K562 (cell line): ENCODE results near the gene HBEGF.

Source experiments
- CTCF ChIP-seq, 3 experiments: IDR thresholded peaks in 2 of 3; conservative IDR thresholded peaks in 1 of 3; 2 replicates each; pipeline ENCODE4 v1.5.1; 2011 to 2012; ENCODE audit warnings: low read length in 3 of 3, mild to moderate bottlenecking in 3 of 3, control low read depth in 2 of 3, improper control_type of control experiment in 1 of 3, inconsistent platforms in 1 of 3, low read depth in 1 of 3, mixed read lengths in 1 of 3, moderate library complexity in 1 of 3; ENCODE audit not compliant: insufficient read depth in 2 of 3
- KDM1A ChIP-seq, 2 experiments: fragments of 450-650 bp; IDR thresholded peaks; 2 replicates each; pipeline ENCODE4 v1.6.1; 2016; ENCODE audit warnings: mild to moderate bottlenecking in 2 of 2
- MAFG ChIP-seq: fragments of 450-650 bp; conservative IDR thresholded peaks from 2 replicates; pipeline ENCODE4 v1.6.1; 2016; ENCODE audit warnings: missing genetic modification characterization, missing compliant biosample characterization
- NONO ChIP-seq, 2 experiments: fragments of 200-400 bp in 1 of 2; fragments of 450-650 bp in 1 of 2; formaldehyde crosslinking in 1 of 2; IDR thresholded peaks; 2 replicates each; pipeline ENCODE4 v1.6.1; 2017; ENCODE audit warnings: low read depth in 2 of 2, mild to moderate bottlenecking in 2 of 2, moderate library complexity in 2 of 2, low read length in 1 of 2
- POLR2AphosphoS5 ChIP-seq: IDR thresholded peaks from 2 replicates; pipeline ENCODE4 v1.6.1; 2011; ENCODE audit warnings: mild to moderate bottlenecking, low read depth, low read length, moderate library complexity; ENCODE audit not compliant: control insufficient read depth, insufficient read depth
- SAFB ChIP-seq: fragments of 200-400 bp; formaldehyde crosslinking; IDR thresholded peaks from 2 replicates; pipeline ENCODE4 v1.6.1; 2017; ENCODE audit warnings: low read depth, low read length, borderline replicate concordance
- SMAD4 ChIP-seq: fragments of 250-450 bp; sonication (Bioruptor Pico); conservative IDR thresholded peaks from 2 replicates; pipeline ENCODE4 v1.8.0; 2021; ENCODE audit warnings: inconsistent platforms, mild to moderate bottlenecking, moderate library complexity
- TEAD2 ChIP-seq: fragments of 450-650 bp; IDR thresholded peaks from 2 replicates; pipeline ENCODE4 v1.6.1; 2016; ENCODE audit warnings: missing genetic modification characterization, control low read depth, missing compliant biosample characterization
- ZBTB11 ChIP-seq, 3 experiments: fragments of 200-800 bp in 1 of 3; fragments of 250-450 bp in 1 of 3; fragments of 450-650 bp in 1 of 3; sonication (Bioruptor Pico) in 1 of 3; sonication (Bioruptor generic) in 1 of 3; formaldehyde crosslinking in 1 of 3; IDR thresholded peaks; 2 replicates each; pipeline versions ENCODE4 v1.6.1 to v1.8.0; 2016 to 2022; ENCODE audit warnings: mild to moderate bottlenecking in 2 of 3, missing genetic modification characterization in 2 of 3, missing compliant biosample characterization in 1 of 3, moderate library complexity in 1 of 3
- ZNF318 ChIP-seq, 2 experiments: fragments of 450-650 bp; IDR thresholded peaks; 2 replicates each; pipeline ENCODE4 v1.6.1; 2016; ENCODE audit warnings: mild to moderate bottlenecking in 2 of 2, borderline replicate concordance in 1 of 2, low read depth in 1 of 2, moderate library complexity in 1 of 2
- ZNF717 ChIP-seq: fragments of 250-450 bp; sonication (Bioruptor Pico); IDR thresholded peaks from 2 replicates; pipeline ENCODE4 v1.5.0; 2021
- ZSCAN32 ChIP-seq: fragments of 450-650 bp; formaldehyde crosslinking; IDR thresholded peaks from 2 replicates; pipeline ENCODE4 v1.4.0; 2020; ENCODE audit warnings: mild to moderate bottlenecking, moderate library complexity

- TF ChIP-seq MAFG (tag) (no peak), KDM1A (IDR thresholded peaks at IDR 0.05) (no peak), ZNF318 (IDR thresholded peaks at IDR 0.05; ENCODE audit: borderline replicate concordance in 1 of 2, low read depth in 1 of 2) (no peak), SMAD4 (CRISPR knock-in tag) (no peak), SAFB (no peak), NONO (IDR thresholded peaks at IDR 0.05; ENCODE audit: low read depth in 2 of 2, low read length in 1 of 2) (no peak), ZSCAN32 (CRISPR knock-in tag) (no peak), TEAD2 (no peak), POLR2AphosphoS5 (no peak), CTCF (IDR thresholded peaks at IDR 0.05 in 2 of 3, conservative IDR thresholded peaks at IDR 0.05 in 1 of 3; ENCODE audit: insufficient read depth in 2 of 3, low read depth in 1 of 3, low read length in 3 of 3) (no peak), ZNF717 (no peak), ZBTB11 (CRISPR knock-in tag; IDR thresholded peaks at IDR 0.05) (no peak)
Observed at GRCh38 chr5:140344683-140345423, 1.6 kb downstream of the HBEGF start.
